Cardiac fibroblast (primary cell): ENCODE results near the gene BBS12.
A peak's percentile ranks its signal among the peaks of the same experiment; 100 is the strongest.

ENCODE experiments used
- DNase-seq, 2 donors: peaks; one replicate each; pipeline versions ENCODE4 v3.0.0 to v3.0.0-alpha.2; 2010; ENCODE audit warnings: low read depth in 2 of 2
- H3K4me3 ChIP-seq, 2 donors: replicated peaks in 1 of 2; 1 replicate in 1 of 2; 2 replicates in 1 of 2; pipeline ENCODE4 v1.5.1; 2011; ENCODE audit warnings: low read depth in 2 of 2, low read length in 2 of 2, mild to moderate bottlenecking in 2 of 2, moderate library complexity in 1 of 2
- TF ChIP-seq, protein P1 (sequence below): IDR thresholded peaks from one replicate; pipeline ENCODE4 v1.5.1; 2011; ENCODE audit warnings: low read depth, mild to moderate bottlenecking, low read length, inconsistent platforms

Gene BBS12

DNA sequence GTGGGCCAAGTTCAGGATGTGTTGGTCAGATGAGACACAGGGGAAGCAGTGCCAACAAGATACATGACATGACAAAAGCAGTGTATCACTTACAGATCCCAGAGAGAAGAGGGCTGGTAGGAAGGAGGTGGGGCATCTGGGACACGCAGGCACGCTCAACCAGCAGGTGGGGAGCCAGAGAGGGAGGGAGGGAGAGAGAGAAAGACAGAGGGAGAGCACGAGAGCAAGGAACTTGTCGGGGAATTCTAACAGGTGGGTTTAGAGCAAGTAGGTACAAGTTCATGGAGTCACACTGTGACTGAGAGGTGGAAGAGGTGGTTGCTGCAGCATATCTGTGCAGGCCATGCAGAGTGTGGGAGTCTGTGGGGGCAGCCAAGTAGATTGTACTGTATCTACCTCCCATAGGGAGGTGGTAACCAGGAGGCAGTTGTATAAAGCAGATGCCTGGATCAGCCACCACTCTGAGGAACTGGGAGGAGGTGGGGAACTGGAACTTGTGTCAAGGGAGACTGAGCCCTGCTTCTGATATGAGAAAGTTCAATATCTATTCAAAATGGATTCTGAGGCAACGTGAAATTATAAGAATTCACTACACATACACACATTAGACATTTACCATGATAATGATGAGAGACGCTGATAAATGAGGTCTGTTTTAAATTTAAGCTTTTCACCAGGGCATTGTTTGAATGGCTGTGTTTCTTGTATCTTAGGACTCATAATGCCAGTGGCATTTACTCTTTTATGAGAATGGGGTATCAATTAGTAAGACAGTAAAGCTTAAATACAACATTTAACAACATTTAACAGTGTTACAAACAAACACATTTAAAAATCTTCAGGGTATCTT is 43.7 kb downstream of the BBS12 start:
- TF ChIP-seq, protein P1, sequence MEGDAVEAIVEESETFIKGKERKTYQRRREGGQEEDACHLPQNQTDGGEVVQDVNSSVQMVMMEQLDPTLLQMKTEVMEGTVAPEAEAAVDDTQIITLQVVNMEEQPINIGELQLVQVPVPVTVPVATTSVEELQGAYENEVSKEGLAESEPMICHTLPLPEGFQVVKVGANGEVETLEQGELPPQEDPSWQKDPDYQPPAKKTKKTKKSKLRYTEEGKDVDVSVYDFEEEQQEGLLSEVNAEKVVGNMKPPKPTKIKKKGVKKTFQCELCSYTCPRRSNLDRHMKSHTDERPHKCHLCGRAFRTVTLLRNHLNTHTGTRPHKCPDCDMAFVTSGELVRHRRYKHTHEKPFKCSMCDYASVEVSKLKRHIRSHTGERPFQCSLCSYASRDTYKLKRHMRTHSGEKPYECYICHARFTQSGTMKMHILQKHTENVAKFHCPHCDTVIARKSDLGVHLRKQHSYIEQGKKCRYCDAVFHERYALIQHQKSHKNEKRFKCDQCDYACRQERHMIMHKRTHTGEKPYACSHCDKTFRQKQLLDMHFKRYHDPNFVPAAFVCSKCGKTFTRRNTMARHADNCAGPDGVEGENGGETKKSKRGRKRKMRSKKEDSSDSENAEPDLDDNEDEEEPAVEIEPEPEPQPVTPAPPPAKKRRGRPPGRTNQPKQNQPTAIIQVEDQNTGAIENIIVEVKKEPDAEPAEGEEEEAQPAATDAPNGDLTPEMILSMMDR = no peak
- no peak for DNase-seq
- no peak overlapping the region for H3K4me3 ChIP-seq

DNA sequence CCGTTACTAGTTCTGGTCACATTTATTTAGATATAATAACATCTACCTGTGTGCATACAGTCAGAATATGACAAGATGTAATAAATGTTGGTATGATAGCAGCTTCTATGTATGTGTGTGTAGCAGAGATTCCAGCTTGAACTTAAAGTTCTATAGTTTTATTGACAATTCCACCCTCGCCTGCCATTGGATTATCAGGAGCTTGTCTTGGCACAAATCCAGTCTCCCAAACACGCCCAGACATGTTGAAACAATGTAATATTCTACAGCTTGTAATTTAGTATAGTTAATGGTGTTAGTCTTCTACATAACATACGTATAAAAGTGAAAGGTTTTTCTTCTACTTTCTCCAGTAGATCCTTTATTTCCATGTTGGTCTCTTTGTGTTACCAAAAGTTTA is 44.4 kb downstream of the BBS12 start:
- no peak overlapping the region for H3K4me3 ChIP-seq
- DNase-seq = peak; percentile 44 to 63
- TF ChIP-seq, protein P1 = no peak

DNA sequence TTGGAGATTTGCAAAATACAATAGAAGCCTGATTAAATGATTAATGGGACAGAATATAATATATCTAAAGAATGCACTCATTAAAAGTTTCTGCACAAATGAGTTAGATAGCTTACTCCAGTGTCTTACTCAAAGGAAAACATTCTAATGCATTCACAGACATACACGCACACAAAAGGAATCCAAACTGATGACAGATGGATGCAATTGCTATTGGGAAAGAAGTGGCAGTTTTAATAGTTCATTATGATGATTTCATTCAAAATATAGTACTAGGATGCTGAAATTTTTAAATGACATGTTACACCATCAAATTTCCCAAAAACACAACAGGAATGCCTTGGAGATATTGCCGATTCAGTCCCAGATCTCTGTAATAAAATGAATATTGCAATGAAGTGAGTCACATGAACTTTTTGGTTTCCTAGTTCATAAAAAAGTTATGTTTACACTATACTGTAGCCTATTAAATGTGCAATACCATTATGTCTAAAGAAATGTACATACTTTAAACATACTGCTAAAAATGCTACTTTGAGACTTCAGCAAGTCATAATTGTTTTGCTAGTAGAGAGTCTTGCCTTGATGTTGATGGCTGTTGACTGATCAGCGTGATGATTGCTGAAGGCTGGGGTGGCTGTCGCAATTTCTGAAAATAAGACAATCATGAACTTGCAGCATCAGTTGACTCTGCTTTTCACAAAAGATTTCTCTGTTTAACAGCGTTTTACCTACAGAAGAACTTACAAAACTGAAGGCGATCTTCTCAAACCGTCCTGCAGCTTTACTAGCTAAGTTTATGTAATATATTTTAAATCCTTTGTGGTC is 45.6 kb downstream of the BBS12 start:
- TF ChIP-seq, protein P1 = no peak
- peak; percentile 69 to 96 for DNase-seq
- no peak overlapping the region for H3K4me3 ChIP-seq

DNA sequence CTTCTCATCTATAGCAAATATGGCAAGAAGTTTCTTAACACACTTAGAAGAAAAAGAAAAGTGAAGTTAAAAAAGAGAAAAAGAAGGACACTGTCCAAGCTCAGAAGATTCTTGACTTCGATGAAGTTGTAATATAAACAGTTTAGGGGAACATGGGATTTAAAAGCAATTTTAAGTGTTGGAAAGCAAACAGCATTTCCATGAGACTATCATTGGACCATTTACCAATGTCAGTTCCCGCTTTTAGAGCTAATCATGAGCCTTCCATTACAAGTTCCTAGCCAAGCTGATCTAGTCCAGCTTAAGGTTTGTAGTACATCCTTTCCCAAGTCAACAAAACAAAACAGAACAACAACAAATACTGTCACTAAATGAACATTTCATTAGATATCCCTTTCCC is 49.0 kb downstream of the BBS12 start:
- no peak overlapping the region for H3K4me3 ChIP-seq
- TF ChIP-seq, protein P1 = no peak
- DNase-seq = no peak

DNA sequence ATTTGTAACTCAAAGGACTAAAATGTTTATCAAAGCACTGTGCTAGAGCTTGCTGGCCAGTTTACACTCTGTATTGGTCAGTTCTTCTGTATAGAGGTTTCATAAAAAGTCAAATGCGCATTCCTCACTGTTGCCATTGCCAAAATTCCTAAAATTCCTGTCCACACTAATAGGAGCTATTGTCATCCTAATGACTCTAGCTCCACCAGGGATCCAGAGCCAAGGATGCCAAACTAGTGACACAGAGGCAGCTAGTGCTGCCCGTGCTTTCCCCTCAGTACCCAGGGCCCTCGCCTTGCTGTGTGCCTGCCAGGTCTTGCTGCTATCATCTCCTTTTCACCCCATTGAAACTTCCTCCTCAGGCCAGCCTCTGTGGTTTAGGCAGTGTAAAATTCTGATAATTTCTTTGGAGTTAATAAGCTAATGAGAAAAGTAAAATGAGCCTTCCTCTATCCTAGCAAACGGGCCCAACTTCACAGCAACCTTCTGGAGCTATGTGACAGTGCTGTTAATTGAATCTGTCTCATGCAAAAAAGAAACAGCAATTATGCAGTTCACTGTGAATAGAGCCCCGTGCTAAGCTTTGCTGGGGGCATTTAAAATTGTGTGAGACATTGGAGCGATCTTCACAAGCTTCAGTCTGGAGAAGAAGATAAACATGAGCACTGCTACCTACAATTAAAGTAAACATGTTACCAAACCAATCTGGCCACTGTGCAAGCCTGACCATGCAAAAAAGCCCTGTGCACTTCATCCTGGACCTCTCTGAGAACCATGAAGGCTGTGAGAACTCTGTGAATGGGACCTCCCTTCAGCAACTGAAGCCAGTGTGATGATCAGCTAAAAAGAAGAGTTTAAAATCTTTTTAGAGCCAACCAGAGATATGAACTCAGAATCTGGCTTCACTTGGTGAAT is 51.1 kb downstream of the BBS12 start:
- no peak overlapping the region for H3K4me3 ChIP-seq
- peak; percentile 94 to 97 for DNase-seq
- TF ChIP-seq, protein P1 = no peak

DNA sequence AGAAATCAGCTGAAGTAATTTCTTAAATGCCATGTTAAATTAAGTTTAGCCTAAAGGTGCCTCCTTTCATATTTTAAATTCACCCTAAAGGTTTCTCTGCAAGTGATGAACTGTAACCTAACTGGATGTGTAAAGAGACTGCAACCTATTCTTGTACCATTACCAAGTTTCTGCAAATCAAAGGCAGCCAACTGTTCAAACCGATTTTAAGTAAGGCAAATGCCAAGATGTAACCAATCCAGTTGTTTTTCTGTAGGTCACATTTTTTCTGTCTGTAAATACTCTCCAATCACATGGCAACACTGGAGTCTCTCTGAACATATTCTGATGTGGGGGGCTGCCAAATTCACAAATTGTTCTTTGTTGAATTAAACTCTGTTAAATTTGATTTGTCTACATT is 51.8 kb downstream of the BBS12 start:
- TF ChIP-seq, protein P1 = no peak
- DNase-seq = peak in 1 of 2 donors; percentile 29
- H3K4me3 ChIP-seq = no peak overlapping the region
